Erythroblast (primary cell): ENCODE results near the gene CLASP1.

ENCODE experiments used
- DNase-seq, 2 experiments: peaks; one replicate each; lab custom pipeline; 2025; lab: John Stamatoyannopoulos, UW
- GATA1 ChIP-seq: IDR thresholded peaks from 2 replicates; pipeline ENCODE4 v1.6.1; 2011; ENCODE audit warnings: low read depth, mild to moderate bottlenecking, control low read depth, low read length, moderate library complexity
- POLR2A ChIP-seq: IDR thresholded peaks from 2 replicates; pipeline ENCODE4 v1.6.1; 2011; ENCODE audit warnings: mild to moderate bottlenecking, low read length

Gene CLASP1

DNA sequence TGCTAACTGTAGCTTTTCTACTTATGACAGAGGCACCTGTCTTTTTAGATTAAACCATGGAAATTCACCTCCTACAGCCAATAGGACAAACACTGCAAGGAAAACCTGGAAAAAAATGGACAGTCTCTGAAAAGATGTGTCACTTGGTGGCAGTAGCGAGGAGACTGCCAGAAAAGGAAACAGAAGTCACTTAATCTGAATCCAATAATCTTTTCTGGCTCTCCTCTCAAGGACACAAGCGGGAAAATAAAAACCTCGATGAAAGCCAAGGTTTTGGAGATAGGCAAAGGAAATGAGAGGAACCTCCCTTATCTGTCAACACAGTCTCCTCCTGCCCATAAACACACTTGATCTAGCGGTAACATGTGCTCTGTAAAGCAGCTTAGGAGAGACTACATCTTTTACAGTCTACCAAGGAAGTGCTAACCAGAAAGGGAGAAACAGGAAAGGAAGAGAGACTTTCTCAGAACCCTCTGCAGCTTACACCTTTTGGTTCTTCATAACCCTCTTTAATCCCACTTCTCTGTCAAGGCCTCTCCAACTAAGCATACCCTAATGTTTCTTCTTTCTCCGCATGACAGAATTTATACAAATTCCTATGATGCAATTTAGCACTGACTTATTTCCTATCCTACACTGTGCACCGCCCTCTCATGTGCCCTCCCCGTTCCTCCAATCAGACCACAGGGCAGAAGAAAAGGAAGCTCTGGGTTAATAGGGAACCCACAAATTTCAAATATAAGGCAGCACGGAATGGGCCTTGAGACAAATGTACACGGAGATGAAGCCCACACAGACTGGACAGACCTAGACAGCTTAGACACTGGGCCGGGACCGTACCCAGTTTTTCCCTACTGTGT lies 52.8 kb downstream of the CLASP1 start:
- DNase-seq: peak; percentile 81 to 94
- TF ChIP-seq GATA1 (no peak), POLR2A (peak; percentile 51)

DNA sequence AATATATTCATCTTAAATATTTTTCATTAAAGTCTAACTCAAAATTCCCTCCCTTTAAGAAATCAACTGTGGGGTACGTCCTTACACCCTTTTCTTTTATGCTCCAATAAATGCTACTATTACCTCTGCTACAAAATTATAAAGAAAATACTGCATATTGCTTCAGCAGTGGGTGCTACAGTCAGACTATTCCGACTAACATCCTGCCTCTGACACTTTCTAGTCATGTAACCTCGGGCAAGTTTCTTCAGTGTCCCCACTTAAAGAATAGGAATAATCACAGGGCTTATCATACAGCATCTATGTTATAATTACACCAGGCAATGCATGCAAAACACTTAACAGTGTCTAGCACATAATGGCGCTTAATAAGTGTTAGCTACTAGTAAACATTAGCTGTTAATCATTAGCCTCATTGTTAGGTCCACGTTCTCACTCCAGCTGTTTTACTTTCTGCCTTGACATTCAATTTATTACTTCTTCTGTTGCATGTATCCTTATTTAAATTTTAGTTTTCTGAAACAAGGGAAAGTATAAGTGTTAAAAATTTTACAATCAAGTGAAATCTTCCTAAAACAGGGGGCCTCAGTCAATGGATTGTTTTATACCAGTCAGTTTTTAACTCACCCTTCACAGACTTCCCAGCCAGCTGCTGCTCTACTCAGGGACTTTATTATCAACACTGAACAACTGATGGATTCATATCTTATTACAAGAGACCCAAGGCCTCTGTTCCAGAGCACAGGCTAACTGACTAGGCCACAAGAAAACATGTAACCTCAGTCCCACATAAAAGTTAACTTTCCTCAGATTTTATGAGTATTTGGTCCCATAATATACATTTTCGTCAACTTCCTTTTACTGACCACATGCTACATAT lies 54.0 kb downstream of the CLASP1 start:
- DNase-seq: peak; percentile 25 to 62
- no peak for TF ChIP-seq POLR2A
- TF ChIP-seq GATA1: no peak

DNA sequence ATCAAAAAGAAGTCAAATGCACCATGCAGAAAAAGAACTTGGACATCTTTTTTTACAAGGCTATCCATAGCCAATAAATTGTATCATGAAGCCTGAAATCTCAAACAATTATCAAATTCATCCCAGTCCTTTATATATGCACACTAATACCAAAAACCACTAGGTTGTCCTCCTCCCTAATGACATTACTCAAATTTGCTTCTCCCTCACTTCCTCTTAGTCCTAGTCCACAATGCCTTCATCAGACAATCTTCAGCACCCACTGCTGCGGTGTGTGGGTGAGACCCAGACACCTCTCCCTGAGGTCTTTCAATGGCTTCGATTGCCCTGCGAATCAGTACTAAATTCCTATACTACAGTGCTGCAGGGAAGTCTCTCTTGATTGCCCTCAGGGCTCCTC lies 58.1 kb downstream of the CLASP1 start:
- TF ChIP-seq POLR2A (no peak), GATA1 (no peak)
- DNase-seq: no peak

DNA sequence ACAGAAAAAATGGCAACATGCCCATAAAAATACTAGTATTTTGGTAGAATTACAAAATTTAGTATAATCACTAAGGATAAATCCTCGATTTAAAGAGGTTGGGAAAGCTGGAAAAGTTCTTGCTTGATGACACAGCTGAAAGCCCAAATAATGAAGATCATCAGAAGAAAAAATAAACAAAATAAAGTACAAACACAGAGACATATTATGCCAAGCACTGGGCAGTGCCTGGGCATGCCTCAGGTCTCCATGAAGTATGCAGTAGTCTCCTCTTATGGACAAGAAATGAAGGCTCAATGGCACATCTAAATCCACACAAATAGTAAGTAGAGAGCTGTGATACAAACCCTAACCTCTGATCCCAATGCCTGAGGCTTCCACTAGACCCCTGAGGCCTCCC lies 60.9 kb downstream of the CLASP1 start:
- no peak for DNase-seq
- TF ChIP-seq POLR2A (no peak), GATA1 (no peak)

DNA sequence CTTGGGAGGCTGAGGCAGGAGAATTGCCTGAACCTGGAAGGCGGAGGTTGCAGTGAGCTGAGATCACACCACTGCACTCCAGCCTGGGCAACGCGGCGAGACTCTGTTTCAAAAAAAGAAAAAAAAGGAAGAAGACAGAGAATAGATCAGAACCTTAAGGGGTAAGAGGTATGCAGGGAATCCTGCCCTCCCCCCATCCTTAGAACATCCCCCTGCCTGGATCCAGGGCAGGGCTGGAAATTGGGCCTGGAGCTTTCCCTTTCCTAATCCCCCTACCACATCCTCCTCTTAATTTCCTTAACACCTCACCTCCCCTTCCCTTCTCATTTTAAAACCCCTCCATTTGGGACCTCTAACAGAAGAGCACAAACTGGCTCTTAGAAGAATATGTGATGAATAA lies 62.1 kb downstream of the CLASP1 start:
- no peak for DNase-seq
- TF ChIP-seq POLR2A (no peak), GATA1 (no peak)

DNA sequence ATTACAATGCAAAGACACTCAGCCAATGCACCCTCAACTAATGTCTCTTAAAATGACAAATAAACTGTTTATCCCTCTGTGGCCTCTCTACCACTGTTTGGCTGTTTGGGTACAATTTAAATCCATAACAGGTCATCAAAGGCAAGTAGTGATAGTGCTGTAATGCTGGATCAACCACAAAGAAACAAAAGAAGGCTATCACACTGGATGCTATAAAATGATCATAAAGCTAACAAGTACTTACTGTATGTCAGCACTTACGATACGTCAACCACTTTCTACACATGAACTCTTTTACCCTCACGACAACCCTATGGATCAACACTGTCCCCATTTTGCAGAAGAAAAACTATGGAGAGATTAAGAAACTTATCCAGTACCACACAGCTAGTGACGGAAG lies 64.5 kb downstream of the CLASP1 start:
- TF ChIP-seq POLR2A: no peak
- no peak for TF ChIP-seq GATA1
- DNase-seq: no peak

DNA sequence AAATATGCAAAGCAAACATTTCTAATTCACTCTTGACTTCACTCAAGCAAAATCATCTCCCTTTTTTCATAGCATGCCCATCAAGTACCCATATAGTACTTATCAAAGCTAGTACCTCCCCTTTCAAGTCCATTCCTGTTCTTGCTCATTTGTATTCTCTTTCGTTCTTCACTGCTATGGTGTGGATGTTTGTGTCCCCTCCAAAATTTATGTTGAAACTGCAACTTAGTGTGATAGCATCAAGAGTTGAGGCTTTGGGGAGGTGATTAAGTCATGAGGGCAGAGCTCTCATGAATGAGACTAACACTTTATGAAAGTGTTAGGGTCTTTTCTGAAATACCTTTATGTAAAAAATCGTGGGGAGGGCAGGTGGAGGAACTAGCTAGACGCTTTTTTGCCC lies 65.7 kb downstream of the CLASP1 start:
- TF ChIP-seq GATA1 (no peak), POLR2A (no peak)
- no peak for DNase-seq

DNA sequence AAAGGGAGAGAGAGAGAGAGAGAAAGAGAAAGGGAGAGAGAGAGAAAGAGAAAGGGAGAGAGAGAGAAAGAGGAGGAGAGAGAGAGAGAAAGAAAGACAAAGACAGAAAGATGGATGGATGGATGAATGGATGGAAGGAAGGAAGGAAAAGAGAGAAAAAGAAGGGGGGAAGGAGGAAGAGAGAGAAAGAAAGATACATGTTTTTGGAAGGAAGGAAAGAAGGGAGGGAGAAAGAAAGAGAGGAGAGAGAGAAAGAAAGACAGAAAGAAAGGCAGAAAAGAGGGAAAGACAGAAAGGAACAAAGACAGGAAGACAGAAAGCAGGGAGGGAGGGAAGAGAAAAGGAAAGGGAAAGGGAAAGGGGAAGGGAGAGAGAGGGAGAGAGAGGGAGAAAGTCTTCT lies 67.0 kb downstream of the CLASP1 start:
- DNase-seq: no peak
- TF ChIP-seq GATA1: no peak
- TF ChIP-seq POLR2A: no peak

DNA sequence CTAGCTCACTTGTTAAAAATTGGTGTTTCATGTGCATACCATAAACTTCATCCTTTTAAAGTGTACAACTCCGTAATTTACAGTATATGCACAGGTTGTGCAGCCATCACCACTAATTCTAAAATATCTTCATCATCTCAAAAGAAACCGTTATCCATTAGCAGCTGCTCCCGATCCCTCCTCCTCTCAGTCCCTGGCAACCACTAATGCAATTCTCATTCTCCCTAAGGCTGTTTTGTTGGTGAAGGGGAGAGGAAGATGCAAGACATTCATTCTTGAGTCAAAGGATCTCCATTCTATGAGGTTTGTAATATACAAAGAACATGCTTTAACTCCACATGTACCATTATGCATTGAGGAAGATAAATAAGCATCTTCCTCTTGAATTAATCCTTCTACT lies 70.0 kb downstream of the CLASP1 start:
- no peak for TF ChIP-seq POLR2A
- TF ChIP-seq GATA1: no peak
- DNase-seq: no peak

DNA sequence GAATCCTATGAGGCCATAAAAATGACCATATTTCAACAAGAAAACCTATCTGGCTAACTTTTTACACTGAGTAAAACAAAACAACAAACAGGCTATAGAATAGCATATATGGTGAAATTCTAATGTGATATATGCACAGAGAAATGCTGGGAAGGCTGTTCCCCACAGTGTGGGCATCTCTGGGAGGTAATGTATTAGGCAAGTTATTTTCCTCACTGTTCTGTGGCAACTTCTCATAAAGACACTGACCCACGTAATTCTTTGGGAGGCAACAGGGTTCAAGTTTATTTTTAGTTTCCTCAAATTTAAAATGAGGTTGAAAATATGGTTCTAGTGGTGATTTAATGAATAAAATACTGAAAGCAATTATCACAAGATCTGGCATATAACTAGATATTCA lies 71.9 kb downstream of the CLASP1 start:
- DNase-seq: no peak
- TF ChIP-seq POLR2A (no peak), GATA1 (no peak)

DNA sequence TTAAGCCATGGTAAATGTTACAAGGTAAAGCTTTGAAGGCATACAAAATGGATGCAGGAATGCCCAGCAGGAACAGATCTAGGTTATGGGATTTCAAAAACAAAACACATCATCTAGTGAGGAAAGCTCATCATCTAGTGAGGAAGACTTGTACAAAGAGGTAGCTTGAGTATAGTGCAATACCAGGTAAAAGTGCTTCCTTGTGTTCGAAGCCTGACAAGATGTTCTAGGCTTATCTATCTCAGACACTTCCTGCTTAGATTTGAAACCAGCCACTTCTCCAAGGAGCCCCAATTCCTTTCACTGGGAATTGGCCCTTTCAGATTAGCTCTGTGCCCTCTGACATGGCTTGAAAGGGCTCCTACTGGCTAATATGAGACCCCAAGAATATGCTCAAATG lies 73.0 kb downstream of the CLASP1 start:
- DNase-seq: no peak
- TF ChIP-seq POLR2A: no peak
- no peak for TF ChIP-seq GATA1

DNA sequence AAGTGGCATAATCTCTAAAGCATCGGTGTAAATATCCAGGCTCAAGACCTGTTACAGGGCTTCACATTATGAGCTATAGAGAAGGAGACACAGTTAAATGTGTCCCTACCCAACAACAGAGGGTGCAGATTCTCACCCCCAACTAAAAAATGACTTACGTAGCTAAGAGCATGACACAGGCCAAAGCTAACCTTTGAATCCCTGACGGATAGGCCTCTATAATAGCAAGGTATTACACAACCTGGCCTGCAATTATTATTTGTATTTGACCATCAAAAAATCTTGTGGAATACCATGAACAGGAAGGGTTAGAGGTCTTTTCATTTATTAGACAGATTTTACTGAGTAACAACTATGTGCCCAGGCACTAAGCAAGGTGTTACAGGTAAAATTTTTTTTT lies 73.5 kb downstream of the CLASP1 start:
- no peak for DNase-seq
- no peak for TF ChIP-seq POLR2A
- no peak for TF ChIP-seq GATA1

DNA sequence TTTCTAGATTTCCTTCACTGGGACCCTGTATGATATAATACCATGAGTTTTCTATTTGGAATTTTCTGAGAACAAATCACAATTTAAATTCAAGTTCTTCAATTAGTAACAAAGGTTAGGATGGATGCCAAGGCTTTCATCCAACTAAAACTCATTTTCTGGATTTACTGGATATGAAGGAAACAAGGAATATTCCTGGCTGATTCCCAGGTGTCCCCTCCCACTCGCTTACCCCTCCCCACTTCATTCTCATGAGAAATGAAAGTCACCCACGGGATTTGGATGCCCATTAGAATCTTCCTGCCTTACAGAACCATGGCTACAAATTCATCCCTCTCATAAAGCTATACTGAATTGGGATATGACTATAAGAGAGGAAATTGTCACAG lies 78.6 kb downstream of the CLASP1 start:
- DNase-seq: no peak
- TF ChIP-seq POLR2A (no peak), GATA1 (no peak)

DNA sequence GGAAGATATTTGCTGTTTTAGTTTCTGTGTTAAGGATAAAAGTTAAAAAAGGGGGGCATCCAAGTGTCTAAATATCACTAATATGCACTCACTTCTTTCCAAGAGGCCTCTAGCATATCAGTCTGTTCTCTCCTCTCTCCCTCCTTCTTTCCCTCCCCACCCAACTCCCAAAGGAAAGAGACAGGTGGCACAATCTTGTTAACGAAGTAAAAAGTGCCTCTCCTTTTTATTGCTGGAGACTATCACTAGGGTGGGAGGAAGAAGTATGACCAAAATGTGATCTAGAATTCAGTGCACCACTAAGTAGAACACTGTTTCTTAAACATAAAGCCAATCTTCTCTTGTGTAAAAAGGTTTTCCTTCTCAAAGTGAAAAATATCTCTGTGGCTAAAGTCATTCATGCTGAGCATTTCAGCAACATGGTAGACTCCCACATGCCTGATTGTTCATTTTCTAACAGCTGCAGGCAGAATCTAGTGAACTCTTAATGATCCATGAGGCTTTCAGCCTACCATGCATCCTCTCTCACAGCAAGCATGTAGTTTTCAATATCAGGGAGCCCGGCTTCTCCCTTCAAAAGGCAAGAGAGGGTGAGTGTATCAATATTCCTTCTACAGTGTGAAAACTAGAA lies 79.1 kb downstream of the CLASP1 start:
- DNase-seq: no peak
- TF ChIP-seq POLR2A (no peak), GATA1 (no peak)
